Muscle of arm (tissue), 12 donors: Measurements from ENCODE around the gene DMRTB1. TPM values are rescaled to one million over a fixed set of nuclear protein-coding genes. Genes with fewer than 3 reads are reported as not detected.

Experiments
- DNase-seq: peaks from one replicate; pipeline ENCODE4 v3.0.0-alpha.2; 2013
- polyA plus RNA-seq, 12 donors: library from polyadenylated mRNA; unstranded; fragments of 120-200 nt; gene quantifications; one replicate each; pipeline ENCODE4 v1.2.1, GENCODE V29; 2013; ENCODE audit not compliant: insufficient read length in 12 of 12

DMRTB1 gene
- polyA plus RNA-seq, 12 donors: not detected

DNA sequence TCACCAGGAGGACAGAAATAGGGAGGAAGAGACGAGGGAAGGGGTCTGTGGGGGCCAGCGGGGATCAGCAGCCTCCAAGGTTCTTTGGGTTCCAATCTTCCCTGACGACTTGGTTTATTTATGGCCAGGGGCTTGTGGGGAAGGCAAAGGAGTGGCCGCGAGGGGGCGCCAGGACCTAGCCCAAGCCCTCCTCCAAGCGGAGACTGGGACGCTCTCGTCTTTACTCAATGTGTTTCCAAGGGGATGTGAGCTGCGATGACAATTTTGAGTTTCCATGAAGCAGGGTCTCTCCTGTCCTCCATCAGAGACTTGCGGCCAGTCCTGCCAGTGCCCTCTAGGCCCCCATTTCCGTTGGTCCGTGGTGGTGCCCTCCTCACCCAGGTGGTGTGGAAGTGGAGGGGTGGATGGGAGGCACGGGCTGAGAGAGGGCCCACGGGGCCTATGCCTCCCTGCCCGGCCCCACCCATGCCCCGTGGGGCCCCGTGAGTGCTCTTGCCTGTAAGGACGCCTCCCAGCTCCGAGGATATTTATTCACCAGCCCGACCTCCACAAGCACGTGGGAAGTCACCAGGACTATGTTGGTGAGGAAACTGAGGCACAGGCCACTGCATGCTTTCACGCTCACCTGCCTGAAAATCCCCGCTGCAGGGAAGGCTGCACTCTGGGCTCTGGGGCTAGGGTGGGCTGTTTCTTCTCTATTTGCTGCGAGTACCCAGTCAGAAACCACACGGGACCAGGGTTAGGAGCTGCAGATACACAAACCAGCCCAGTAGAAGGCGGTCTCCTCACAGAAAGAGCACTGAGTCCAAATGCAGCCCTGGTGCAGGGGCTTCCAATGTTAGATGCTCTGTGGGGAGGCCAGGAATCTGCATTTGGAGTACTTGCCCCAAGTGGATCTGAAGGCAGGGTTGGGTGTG lies 26.5 kb downstream of the DMRTB1 start:
- peak; percentile 84 for DNase-seq

DNA sequence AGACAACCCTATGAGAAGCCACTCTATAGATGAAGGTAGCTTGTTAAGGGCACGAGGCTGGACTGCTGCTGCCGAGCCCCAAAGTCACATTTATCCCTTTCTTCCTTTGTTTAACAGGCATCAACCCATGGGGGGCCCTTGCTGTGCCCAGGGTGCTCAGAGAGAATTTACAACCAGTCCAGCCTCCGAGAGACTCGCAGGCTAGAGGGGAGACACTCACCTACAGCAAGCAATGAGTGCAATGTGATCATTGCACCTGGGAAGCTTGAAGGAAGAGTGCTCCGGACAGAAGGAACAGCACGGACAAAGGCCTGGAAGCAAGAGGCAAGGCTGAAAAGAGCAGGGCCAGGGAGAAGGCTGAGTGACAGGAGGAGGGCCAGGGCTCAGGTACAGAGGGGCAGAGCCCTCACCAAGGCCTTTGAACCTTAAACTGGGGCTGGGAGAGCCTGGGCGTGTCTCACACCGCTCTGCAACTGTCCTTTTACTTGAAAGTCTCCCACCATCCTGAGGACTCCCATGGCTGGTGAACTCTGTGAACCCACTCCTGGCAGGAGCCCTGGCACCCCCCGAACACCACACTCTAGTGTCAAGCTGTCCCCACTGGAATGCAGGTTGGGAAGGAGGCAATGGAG lies 27.3 kb downstream of the DMRTB1 start:
- DNase-seq: no peak

DNA sequence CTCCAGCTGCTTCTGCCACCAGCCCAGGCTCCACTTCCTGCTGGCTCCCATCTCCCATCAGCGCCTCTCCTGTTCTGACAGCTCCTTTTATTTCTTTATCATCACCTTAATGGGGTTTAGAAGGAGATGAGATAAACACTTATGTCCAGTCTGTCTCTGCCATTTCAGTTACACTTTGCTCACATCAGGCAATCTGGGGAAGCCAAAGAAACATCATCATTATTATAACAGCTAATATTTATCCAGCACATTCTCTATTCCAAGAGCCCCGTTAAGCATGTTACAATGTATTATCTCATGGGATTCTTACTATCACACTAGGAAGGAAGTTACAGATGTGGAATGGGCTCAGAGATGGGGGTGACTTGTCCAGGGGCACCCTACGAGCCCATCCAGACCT lies 31.2 kb downstream of the DMRTB1 start:
- no peak for DNase-seq

DNA sequence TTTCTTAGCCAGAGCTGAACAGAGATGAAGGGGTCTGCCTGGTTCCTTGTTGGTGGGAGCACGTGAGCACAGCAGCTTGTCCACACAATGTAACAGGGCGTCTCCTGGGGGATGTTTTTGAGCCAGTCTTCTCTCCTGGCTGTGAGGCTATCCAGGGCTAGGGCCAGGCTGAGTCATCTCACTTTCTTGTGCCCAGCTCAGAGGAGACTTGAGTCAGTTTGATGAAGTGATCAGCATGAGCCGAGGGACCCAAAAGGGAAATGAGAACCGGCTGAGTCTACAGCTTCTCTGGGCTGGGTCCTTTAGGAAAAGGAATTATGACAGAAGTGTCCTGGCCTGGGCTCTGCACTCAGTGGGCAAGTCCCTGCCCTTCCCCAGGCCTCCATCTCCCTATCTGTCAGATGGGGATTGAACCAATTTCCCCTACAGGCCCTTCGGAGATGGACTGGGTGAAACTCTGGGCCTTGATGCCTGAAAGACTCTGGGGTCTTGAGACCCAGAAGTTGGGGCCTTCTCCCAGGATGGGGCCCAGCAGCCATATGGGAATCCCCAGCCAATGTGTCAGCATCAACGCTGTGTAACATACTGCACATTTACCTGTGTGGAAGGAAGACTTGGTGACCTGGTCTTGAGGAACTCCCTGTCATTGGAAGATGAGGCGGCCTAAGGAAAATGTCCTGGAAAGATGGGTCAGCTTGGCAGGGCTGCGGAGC lies 36.6 kb downstream of the DMRTB1 start:
- DNase-seq: no peak

DNA sequence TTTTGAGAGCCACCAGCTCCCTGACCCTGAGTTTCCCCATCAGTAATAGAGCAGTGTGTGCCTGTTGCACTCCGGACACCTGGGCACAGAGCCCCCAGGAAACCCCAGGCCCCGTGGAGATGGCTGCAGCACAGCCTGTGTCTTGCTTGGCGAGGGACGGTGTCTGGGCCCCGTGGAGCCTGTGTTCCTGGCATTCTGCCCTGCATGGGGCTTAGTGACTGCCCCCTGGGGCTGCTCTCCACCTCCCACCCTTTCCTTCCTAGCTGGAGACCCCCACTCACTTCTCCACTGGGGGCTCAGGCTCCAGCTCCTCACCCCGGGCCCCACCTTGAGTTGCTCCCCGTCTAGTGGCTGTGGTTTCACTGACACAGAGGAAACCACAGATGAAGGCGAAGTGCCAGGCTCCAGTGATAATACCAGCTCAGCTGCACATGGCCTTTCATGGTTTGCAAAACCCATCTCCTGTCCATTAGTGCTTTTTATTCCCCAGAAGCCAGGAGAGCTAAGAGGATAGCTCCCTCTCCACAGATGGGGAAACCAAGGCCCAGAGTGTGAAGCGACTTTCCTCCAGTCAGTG lies 39.4 kb downstream of the DMRTB1 start:
- no peak for DNase-seq

DNA sequence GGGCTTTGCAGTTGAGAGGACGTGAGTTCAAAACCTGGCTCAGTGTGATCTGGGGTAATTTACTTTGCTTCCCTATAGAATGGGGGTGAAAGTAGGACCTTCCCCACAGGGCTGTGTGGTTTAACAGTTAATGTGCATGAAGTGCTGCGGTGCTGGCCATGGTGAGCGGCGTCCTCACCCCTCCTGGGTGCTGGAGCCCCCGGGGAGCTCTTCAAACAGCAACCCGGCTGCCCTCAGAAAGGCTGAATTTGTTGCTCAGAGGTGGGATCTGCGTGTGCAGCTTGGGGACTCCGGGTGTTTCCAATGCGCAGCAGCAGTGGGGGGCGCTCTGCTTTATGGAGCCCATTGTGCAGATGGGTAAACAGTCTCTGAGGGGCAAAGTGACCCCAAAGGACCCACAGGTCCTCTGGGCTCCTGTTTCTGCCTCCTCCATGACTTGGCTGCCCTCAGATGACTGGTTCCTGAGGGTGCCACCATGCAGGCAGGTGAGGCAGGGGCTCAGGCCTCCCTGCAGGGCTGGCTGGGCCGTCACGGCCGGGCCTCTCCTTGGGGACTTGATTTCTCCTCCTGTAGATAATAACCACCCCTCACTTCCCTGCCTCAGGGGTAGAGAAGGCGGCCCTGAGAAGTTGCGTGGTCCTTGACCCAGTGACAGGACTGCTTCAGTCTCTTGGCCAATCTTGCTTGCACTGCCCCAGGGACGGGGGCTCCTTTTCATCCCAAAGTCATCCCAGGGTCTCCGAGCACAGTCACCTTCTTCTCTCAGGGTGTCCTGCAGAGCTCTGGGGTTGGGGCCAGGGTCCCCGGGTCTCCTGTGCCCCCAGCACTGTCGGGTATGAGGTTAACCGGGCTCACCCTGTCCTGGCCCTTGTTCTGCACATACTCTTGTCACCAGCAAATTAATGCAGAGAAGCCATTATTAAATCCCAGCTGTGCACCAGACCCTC lies 40.3 kb downstream of the DMRTB1 start:
- no peak for DNase-seq

DNA sequence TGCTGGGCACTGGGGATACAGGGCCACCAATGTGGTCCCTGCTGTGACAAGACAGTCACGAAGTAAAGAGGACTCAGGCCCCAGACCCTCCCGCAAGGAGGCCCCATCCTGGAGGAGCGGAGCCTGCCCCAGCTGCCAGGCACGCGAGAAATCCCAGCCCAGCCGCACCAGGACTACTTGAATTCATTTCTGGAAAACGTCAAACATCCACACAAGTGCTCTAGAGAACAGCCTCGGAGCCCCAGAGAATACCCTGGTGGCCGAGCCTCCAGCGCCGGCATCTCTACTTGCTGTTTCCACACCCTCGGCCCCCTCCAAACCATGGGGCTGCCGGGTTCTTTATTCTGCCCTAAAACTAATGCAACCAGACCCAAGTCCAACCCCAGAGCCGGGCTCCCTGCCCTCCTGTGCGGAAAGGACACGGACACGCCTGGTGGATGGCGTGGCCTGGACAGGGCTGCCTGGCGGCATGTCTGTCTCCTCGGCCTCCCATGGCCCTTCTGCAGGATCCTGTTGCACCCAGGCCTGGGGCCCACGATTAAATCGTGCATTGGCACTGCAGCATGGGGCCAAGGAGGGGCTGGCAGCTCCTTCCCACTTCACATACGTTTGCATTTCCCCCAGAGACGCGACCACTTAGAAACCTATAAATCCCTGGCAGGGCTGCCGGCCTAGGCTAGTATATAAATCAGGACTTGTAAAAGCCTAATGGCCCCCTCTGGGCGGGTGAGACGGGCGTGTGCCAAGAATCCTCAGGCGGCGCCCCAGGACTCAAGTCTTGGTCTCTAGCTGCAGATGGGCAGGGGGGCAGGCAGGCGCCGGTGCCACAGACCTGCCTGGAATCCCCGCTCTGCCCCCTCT lies 41.2 kb downstream of the DMRTB1 start:
- DNase-seq: no peak

DNA sequence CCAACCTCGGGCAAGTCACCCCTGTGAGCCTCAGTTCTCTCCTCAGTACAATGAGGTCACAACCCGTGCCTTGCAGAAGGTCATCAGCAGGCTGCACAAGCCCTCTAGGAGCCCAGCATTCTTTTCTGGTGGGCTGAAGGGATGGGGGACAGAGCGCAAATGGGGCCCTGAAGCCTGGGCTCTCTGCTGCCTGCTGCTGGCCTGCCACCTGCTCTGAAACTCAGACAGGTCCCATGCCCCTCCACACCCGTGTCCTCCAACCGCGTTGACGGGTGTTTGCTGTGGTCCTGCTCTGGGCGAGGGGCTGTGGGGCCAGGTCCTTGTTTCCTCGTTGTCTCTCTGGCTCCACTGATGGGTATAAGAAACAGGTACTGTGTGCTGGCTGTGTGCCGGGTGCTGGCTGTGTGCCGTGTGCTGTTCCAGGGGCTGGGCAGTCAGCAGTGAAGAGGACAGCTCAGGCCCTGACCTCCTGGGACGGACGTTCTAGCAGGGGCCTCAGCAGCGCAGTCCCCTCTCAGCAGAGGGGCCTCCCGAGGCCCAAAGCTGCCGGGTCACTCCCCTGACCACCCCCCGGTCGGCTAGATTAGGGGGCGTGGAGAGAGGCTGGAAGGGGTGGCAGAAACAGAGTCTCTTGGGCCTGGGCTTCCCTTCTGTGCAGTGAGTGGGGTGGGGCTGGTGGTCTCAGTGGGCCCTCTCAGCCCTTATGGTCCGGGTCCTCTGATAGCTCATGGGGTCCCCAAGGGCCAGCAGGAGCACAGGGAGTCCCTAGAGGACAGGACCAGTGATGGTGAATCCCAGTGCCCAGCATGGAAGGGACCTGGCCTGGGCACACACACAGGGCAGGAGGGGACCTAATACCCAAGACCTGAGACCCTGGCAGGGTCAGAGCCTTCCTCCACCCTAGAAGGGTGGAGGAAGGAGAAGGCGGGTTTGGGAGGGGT lies 42.1 kb downstream of the DMRTB1 start:
- no peak for DNase-seq

DNA sequence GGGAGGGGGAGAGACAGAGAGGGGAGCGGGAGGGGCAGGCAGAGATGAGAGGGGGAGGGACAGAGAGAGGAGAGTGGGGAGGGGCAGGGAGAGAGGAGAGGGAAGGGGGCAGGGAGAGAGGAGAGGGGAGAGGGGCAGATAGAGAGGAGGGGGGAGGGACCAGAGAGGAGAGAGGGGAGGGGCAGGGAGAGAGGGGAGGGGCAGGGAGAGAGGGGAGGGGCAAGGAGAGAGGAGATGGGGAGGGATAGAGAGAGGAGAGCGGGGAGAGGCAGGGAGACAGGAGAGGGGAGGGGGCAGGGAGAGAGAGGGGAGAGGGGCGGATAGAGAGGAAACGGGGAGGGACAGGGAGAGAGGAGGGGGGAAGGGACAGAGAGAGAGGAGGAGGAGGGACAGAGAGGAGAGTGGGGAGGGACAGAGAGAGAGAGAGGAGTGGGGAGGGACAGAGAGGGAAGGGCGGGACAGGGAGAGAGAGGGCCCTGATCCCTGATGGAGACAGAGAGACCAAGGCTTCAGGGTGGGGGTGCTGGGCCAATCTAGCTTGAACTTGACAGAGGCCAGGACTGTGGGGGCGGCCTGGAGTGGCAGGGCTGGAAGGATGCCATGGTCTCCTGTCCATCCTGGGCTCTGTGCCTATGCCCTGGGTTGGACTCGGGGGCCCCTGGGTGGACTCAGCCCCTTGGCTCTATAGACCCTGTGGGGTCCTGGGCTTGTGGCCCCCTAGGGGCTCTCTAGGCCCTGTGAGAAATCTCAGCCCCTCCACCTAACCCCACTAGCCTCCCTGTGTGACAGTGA lies 43.6 kb downstream of the DMRTB1 start:
- DNase-seq: no peak

DNA sequence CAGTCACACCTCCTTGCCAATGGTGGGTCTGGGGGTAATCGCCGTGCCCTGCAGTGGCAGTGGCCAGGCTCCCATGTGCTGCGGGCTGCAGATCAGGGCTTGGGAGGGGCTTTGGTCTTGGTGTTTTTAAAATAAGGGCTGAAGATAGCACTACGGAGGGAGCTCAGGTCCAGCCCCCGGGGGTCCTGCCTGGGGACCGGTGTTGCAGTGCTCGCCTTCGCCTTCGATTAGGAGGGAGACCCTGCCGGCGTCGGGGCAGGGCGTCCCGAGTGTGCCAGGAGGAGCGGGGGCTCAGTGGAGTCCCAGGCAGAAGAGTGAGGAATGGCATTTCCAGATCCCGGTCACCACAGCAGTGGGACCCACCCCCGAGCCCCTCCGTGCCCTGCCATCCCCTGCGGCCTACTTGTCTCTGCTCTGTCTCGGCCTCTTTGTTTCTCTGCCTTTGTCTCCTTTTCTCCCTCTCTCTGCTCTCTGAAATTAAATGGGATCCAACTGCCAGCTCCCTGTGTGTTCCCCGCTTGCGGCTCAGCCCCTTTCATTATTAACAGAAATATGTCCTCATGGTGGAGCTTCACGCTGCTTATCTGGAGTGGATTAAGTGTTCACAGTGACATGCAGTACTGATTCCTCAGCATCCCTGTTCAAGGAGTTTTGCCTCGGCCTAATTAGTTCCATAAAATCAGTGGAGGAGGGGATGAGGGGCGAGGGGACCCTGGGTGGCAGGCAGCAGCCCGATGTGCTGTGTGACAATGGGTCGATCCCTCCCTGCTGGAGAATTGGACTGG lies 44.4 kb downstream of the DMRTB1 start:
- no peak for DNase-seq

DNA sequence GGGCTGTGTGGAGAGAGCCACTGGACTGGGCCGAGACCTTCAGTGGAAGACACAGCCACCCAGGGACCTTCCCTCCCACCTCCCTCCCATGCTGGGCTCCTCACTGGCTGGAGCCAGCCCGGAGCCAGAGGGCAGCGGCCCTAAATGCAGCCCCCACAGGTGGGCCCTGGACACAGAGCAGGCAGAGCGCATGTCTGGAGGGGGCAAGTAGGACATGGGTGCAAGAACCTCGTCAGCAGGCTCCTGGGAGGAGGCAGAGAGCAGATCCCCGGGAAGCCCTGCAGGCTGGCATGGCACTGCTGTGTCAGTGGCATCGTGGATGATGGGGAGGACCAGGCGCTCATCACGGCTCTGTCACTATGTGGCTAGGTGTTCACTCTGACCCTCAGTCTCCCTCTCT lies 45.7 kb downstream of the DMRTB1 start:
- DNase-seq: no peak

DNA sequence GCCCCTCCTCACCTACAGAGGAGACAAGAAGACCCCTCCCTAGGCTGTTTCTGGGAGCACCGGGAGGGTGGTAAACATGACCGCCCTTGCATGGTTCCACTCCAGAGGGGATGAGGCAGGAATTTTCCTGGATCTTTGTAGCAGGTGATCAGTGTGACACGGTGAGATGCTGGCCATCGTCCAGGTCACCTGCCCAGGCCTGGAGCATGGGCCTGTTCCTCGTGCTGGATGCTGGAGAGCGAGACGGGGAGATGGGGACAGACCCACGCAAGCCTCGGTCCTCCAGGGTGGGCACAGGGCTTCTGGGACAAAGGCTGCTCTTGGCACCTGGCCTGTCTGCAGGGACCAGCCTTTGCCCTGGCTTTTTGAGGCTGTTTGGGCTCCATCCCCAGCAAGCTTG lies 46.2 kb downstream of the DMRTB1 start:
- DNase-seq: no peak

DNA sequence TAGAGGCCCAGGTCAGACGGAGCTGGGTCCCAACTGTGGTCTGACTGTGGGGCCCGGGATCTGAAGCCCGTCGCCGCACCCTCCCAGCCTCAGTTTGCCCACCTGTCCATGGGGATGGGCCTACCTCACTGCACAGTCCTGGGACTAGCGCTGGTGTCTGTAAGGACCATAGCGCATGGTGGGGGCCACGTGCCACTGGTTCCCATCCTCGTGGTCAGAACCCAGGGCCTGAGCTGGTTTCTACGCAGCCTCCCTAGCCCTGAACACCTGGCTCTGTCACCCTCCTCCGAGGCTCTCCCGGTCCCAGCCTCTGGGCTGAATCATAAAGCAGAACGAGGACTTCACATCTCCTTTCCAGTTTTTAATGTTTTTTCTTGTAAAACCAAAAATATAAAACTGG lies 46.7 kb downstream of the DMRTB1 start:
- no peak for DNase-seq

DNA sequence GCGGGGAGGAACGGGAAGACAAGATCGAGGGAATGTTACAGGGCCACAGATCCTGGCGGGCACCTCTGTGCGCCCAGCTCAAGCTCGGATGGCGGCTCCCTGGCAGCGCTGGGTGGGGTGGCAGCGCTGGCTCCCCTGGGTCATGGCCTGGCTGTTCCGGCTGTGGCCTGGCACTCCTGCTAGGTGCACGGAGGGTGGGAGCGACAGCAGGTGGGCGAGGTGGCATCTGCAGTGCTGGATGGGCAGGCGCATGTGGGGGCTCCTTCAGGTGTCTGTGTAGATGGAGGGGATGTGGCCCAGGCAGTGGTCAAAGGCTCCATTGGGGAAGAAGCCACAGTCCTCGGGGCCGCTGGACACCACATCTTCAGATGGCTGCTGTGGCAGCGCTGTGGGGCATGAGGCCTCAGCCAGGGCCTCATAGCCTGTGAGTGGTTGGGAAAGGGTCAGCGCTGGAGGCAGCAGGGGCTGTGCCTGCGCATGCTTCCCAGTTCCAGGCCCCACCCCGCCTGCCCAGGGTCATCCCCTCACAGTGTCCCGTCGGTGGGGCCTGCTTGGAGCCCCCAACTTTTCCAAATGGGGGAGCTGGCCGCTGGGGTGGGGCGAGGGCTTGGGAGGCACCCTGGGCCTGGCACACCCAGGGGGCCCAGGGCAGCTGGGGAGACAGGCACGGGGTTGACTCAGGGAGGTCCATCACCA lies 47.3 kb downstream of the DMRTB1 start:
- no peak for DNase-seq

DNA sequence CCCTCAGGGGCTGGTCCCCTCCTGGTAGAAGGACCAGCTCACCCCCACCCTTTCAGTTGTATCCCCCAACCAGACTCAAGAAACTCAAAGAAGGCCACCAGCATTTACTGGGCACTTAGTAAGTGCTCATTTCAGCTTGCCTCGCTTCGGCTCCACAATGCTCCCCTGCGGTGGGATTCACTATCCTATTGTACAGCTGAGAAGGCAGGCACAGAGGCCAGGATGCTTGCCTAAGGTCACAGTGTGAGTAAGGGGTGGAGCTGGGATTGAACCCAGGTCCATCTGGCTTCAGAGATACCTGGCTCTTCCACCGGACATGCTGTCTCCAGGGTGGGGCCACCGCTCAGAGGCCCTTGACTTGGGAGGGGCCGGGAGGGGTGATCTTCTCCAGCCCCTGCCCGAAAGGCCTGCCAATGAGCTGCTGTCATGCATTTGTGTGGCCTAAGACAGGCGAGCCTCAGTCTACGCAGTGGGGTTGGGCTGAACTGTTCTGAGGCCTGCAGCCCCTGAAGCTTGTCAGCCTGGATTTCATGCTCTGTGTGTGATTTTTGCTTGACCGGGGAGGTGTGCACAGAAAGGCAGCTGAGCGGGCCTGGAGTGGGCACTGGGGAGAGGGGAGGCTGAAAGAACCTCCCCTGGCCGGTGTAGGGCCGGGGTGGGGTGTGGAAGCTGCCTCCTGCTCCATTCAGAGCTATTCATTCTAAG lies 48.1 kb downstream of the DMRTB1 start:
- no peak for DNase-seq
